ENCODE results near the gene ERBB3.

ERBB3 gene

GRCh38 chr12:56129942-56130495 is 50.1 kb downstream of the ERBB3 start:
- no peak for DNase-seq (ENCODE audit: low read depth in 2 of 3, low spot score in 1 of 3)

GRCh38 chr12:56130876-56131275 is 50.9 kb downstream of the ERBB3 start:
- DNase-seq (ENCODE audit: low read depth in 2 of 3, low spot score in 1 of 3): no peak

GRCh38 chr12:56134897-56135296 is 54.9 kb downstream of the ERBB3 start:
- DNase-seq (ENCODE audit: low read depth in 2 of 3, low spot score in 1 of 3): no peak

GRCh38 chr12:56137853-56138571 is 58.0 kb downstream of the ERBB3 start:
- no peak for DNase-seq (ENCODE audit: low read depth in 2 of 3, low spot score in 1 of 3)

- DNase-seq (ENCODE audit: low read depth in 2 of 3, low spot score in 1 of 3): no peak
Measured at GRCh38 chr12:56141946-56142784, 62.2 kb downstream of the ERBB3 start.

- DNase-seq (ENCODE audit: low read depth in 2 of 3, low spot score in 1 of 3): no peak
Measured at GRCh38 chr12:56143217-56143616, 63.3 kb downstream of the ERBB3 start.

GRCh38 chr12:56143870-56144269 is 63.9 kb downstream of the ERBB3 start:
- DNase-seq (ENCODE audit: low read depth in 2 of 3, low spot score in 1 of 3): no peak

GRCh38 chr12:56145217-56145616 is 65.3 kb downstream of the ERBB3 start:
- no peak for DNase-seq (ENCODE audit: low read depth in 2 of 3, low spot score in 1 of 3)

- no peak for DNase-seq (ENCODE audit: low read depth in 2 of 3, low spot score in 1 of 3)
Measured at GRCh38 chr12:56146492-56147460, 66.8 kb downstream of the ERBB3 start.

GRCh38 chr12:56150563-56150962 is 70.6 kb downstream of the ERBB3 start:
- DNase-seq (ENCODE audit: low read depth in 2 of 3, low spot score in 1 of 3): no peak

- DNase-seq (ENCODE audit: low read depth in 2 of 3, low spot score in 1 of 3): peak; percentile 59 to 65 (median 62)
Measured at GRCh38 chr12:56151672-56152131, 71.7 kb downstream of the ERBB3 start.

GRCh38 chr12:56152132-56152755 is 72.3 kb downstream of the ERBB3 start, which contains the start of gene MYL6B:
MYL6B (plus strand) TSS chr12:56152587; CDS start chr12:56153919, 1,332 bp downstream.
- DNase-seq (ENCODE audit: low read depth in 2 of 3, low spot score in 1 of 3): peak; percentile 88 to 93 (median 92)
